Transverse colon (tissue), 4 donors: ENCODE results near the gene PLBD2. TPM values are rescaled to one million over a fixed set of nuclear protein-coding genes. Genes with fewer than 3 reads are reported as not detected.

Source experiments
- DNase-seq: peaks from one replicate; pipeline ENCODE4 v3.0.0-alpha.2; 2019
- H3K27ac ChIP-seq, 4 donors: fragments of 200-600 bp; sonication (generic); 2 replicates each; pipeline ENCODE4 v1.5.1; 2016 to 2018; ENCODE audit warnings: inconsistent platforms in 4 of 4
- H3K27me3 ChIP-seq: fragments of 200-600 bp; sonication (generic); 2 replicates; pipeline ENCODE4 v1.5.1; 2017; ENCODE audit warnings: inconsistent platforms
- H3K36me3 ChIP-seq, 4 donors: fragments of 200-600 bp; sonication (generic); 2 replicates each; pipeline ENCODE4 v1.5.1; 2017 to 2019; ENCODE audit warnings: inconsistent platforms in 4 of 4
- H3K4me1 ChIP-seq, 4 donors: fragments of 200-600 bp; sonication (generic); 2 replicates each; pipeline ENCODE4 v1.5.1; 2017 to 2020; ENCODE audit warnings: inconsistent platforms in 4 of 4
- H3K4me3 ChIP-seq, 4 donors: fragments of 200-600 bp; sonication (generic); 1 replicate in 1 of 4; 2 replicates in 3 of 4; pipeline versions ENCODE4 v1.5.1 to v1.6.1; 2017 to 2019; ENCODE audit warnings: inconsistent platforms in 4 of 4
- H3K9me3 ChIP-seq, 2 donors: fragments of 200-600 bp; sonication (generic); 2 replicates each; pipeline ENCODE4 v1.5.1; 2017 to 2019; ENCODE audit warnings: inconsistent platforms in 2 of 2
- CTCF ChIP-seq, 5 experiments: fragments of 200-600 bp in 3 of 5; fragments of 450-650 bp in 2 of 5; sonication (generic) in 3 of 5; IDR thresholded peaks; 1 replicate in 2 of 5; 2 replicates in 3 of 5; pipeline ENCODE4 v1.5.1; 2016 to 2017; ENCODE audit warnings: antibody characterized with exemption in 5 of 5, inconsistent platforms in 3 of 5, mild to moderate bottlenecking in 2 of 5, moderate library complexity in 1 of 5
- EP300 ChIP-seq: sonication (generic); formaldehyde crosslinking; IDR thresholded peaks from one replicate; pipeline ENCODE4 v1.6.1; 2017; ENCODE audit warnings: antibody characterized with exemption, low read depth
- POLR2A ChIP-seq: fragments of 450-650 bp; IDR thresholded peaks from one replicate; pipeline ENCODE4 v1.6.1; 2016; ENCODE audit warnings: antibody characterized with exemption, mild to moderate bottlenecking, moderate library complexity
- POLR2AphosphoS5 ChIP-seq, 3 donors: sonication (generic); formaldehyde crosslinking; IDR thresholded peaks; one replicate each; pipeline ENCODE4 v1.6.1; 2016; ENCODE audit warnings: antibody characterized with exemption in 3 of 3
- WGBS, 2 donors: methylation state at CpG; one replicate each; pipeline ENCODE4 v1.1.5; 2018; ENCODE audit warnings: low coverage in 1 of 2; 5-methylcytosine and 5-hydroxymethylcytosine counted together
- in situ Hi-C, 4 donors: fragments of 200-750 bp; cut with MboI; loops; one replicate each; pipeline versions ENCODE4 v1.15.0 to v1.15.1; 2017; ENCODE audit warnings: low sequenced_read_pairs in 3 of 4, low pct_ligation_motif_present in 1 of 4, low pct_unique_long_range_greater_than_20kb in 1 of 4
- intact Hi-C: fragments of 100-400 bp; cut with DNase I; formaldehyde crosslinking; loops from one replicate; pipeline ENCODE4 v1.15.1; 2023; ENCODE audit warnings: low total_unique reads
- total RNA-seq, 4 donors: library from RNA; depleted of rRNA; stranded (reverse); fragments of >200 nt; gene quantifications; one replicate each; pipeline ENCODE4 v1.1.0, GENCODE V29; 2016

Gene PLBD2
- total RNA-seq, 4 donors from 2014 or later, result 12.3 to 27.5 (median 19.0) TPM

DNA sequence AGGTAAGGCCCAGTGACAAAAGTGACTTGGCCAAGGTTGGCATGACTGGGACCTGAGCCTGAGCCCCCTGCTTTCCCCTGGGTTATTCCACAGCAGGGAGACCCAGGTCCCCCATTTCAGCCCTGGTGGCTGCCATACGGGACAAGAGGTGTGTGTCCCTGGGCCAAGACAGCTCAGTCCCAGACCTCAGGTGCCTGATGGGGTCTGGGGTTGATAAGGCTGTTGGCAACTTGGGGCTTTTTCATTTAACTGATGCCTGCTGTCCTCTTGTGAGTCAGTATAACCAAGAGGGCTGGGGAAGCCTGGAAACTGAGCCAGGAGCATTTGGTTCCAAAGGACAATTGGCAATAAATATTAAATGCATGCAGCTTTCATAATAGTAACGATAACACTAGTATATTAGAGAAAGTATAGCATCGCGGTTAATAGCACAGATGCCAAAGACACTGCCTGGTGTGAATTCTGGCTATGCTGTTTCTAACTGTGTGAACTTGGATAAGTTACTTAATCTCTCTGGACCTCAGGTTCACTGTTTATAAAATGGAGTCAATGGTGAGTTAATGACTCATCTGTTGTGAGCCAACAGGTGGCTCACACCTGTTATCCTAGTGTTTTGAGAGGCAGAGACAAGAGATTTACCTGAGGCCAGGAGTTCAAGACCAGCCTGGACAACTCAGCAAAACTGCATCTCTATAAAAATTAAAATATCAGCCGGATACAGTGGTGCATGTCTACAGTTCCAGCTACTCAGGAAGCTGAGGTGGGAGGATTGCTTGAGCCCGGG lies 64.7 kb downstream of the PLBD2 start:
- Histone ChIP-seq H3K4me1 (peaks cover 0 to 21% (median 2%) of the 10 kb centered on the region in 4 donors), H3K27me3 (no peaks in the 10 kb centered on the region), H3K9me3 (no peaks in the 10 kb centered on the region), H3K4me3 (peak overlapping the region in 3 of 4 donors; percentile 40 to 59 (median 49)), H3K36me3 (no peaks in the 10 kb centered on the region), H3K27ac (peak overlapping the region; percentile 66 to 75 (median 74))
- intact Hi-C loops (no loop called here), in situ Hi-C loops (loop anchor here in 2 of 4 donors (10.0 kb wide), 2 partner anchors 108 to 228 kb away; no protein-coding TSS in a partner anchor)
- no peak for DNase-seq
- 73 to 85% methylated on average over 2 to 6 of the region's 6 CpGs for WGBS, 2 donors
- TF ChIP-seq POLR2AphosphoS5 (IDR thresholded peaks at IDR 0.05) (no peak), EP300 (no peak), CTCF (IDR thresholded peaks at IDR 0.05) (no peak), POLR2A (no peak)

- in situ Hi-C loops, result loop anchor here in 2 of 4 donors (10.0 kb wide), 2 partner anchors 110 to 230 kb away; no protein-coding TSS in a partner anchor
These were observed 66.1 kb downstream of the PLBD2 start for GRCh38 chr12:113424456-113424855.

GRCh38 chr12:113424915-113425823 lies 66.8 kb downstream of the PLBD2 start:
- Histone ChIP-seq H3K4me3 (no peak overlapping the region), H3K4me1 (peaks cover 0 to 16% (median 2%) of the 10 kb centered on the region in 4 donors), H3K9me3 (no peaks in the 10 kb centered on the region), H3K27ac (no peak overlapping the region), H3K36me3 (no peaks in the 10 kb centered on the region), H3K27me3 (peaks cover 4% of the 10 kb centered on the region)
- in situ Hi-C loops (loop anchor here (10.0 to 25.0 kb wide), 3 partner anchors 110 to 487 kb away; no protein-coding TSS in a partner anchor), intact Hi-C loops (no loop called here)
- peak; percentile 62 for DNase-seq
- TF ChIP-seq CTCF (IDR thresholded peaks at IDR 0.05) (peak; percentile 67 to 92 (median 69)), POLR2A (no peak), POLR2AphosphoS5 (IDR thresholded peaks at IDR 0.05) (no peak), EP300 (no peak)
- 61% methylated on average over 19 of the region's 20 CpGs; no CpG with 5 or more reads in 1 of the 2 donors for WGBS, 2 donors

More at GRCh38 chr12:113424456-113424855, 66.1 kb downstream of the PLBD2 start:
- H3K4me3 ChIP-seq, result no peak overlapping the region
- H3K27ac ChIP-seq, result no peak overlapping the region
- peaks cover 0 to 16% (median 2%) of the 10 kb centered on the region in 4 donors for H3K4me1 ChIP-seq
- intact Hi-C loops, result no loop called here
- H3K9me3 ChIP-seq, result no peaks in the 10 kb centered on the region
- WGBS, 2 donors, result 75 to 85% methylated on average over 1 of the region's 1 CpG
- no peaks in the 10 kb centered on the region for H3K36me3 ChIP-seq
- no peak for DNase-seq
- TF ChIP-seq EP300 (no peak), POLR2AphosphoS5 (IDR thresholded peaks at IDR 0.05) (no peak), POLR2A (no peak), CTCF (IDR thresholded peaks at IDR 0.05) (no peak)
- peaks cover 4% of the 10 kb centered on the region for H3K27me3 ChIP-seq
